AG10803 (cell line): ENCODE measurements around the gene C5.

Experiments
- DNase-seq: peaks from one replicate; pipeline ENCODE4 v3.0.0; 2010; ENCODE audit warnings: low read depth
- H3K4me3 ChIP-seq: 2 replicates; pipeline ENCODE4 v1.5.1; 2011; ENCODE audit warnings: mild to moderate bottlenecking, low read length, control low read depth
- TF ChIP-seq, protein P1 (sequence below): conservative IDR thresholded peaks from 2 replicates; pipeline ENCODE4 v1.5.1; 2011; ENCODE audit warnings: mild to moderate bottlenecking, low read length, control low read depth, inconsistent platforms

Gene C5

GRCh38 chr9:120927269-120928014, 122.6 kb downstream of the C5 start:
- no peak for DNase-seq
- TF ChIP-seq, protein P1, sequence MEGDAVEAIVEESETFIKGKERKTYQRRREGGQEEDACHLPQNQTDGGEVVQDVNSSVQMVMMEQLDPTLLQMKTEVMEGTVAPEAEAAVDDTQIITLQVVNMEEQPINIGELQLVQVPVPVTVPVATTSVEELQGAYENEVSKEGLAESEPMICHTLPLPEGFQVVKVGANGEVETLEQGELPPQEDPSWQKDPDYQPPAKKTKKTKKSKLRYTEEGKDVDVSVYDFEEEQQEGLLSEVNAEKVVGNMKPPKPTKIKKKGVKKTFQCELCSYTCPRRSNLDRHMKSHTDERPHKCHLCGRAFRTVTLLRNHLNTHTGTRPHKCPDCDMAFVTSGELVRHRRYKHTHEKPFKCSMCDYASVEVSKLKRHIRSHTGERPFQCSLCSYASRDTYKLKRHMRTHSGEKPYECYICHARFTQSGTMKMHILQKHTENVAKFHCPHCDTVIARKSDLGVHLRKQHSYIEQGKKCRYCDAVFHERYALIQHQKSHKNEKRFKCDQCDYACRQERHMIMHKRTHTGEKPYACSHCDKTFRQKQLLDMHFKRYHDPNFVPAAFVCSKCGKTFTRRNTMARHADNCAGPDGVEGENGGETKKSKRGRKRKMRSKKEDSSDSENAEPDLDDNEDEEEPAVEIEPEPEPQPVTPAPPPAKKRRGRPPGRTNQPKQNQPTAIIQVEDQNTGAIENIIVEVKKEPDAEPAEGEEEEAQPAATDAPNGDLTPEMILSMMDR: no peak
- H3K4me3 ChIP-seq: no peak overlapping the region

DNA sequence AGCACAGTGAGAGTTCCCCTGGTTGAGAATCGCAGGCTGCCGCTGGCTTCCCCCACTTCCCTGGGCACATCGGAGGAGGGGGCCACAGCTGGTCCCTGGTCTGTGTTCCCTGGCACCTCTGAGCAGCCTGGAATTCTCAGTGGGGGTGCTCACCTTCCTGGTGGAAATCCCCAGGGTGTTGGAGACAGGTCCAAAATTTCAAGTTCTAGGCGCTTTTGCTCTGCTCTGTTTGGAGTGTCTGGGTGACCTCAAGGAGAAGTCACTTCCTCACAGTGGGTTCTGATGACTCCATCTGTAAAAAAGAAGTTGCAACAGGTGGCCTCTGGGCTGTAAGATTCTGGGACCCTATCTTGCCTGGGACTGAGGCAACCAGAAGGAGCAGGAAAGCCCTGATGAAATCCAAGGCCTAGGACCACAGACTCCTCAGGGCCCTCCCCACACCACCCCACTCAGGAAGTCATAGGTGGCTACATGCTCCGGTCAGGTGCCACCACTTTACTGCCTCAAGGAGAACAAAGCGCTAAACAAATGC, 123.6 kb downstream of the C5 start, which contains the start of gene TRAF1:
Gene TRAF1, minus strand, starts transcription at position 400 of the 532 bp plus-strand sequence. CDS start 721 bp downstream, outside the sequence.
- DNase-seq: no peak
- no peak within 1 kb of the TSS for H3K4me3 ChIP-seq
- TF ChIP-seq, protein P1: no peak

DNA sequence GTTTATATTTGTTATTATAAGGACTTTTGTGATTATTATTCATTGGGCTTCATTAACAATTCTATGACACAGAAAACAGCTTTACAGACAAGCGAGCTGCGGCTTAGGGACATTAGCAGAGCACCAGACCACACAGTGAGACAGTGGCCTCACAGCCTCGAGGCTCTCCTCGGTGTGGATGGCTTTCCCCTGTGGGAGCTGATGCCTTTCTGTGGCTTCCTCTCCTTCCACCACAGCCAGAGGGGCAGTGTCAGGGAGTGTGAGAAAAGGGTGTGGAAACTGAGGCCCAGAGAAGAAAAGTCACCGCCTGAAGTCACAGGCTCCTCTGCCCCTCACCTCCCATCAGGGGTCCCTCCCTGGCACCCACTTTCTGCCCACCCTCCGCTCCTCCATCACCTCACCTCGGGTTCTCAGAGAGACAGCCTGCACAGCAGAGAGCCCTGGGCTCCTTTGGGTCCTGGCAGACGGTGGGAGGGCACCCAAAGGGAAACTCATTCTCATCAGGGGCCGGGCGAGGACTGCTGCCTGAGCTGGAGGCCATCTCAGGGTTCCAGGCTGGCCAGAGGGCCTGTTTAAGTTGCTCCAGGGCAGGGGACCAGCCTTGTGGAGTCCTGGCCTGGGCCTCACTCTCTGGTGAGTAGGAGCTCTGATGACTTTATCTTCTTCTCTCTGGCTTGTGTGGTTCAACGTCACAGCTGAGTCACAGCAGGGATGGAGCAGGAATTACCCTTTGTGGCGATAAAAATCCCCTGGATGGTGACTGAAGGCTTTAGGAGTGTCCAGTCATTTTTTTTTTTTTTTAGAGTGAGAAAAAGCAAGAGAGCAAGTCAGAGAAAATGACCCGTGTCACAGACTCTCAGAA, 124.3 kb downstream of the C5 start:
- no peak overlapping the region for H3K4me3 ChIP-seq
- TF ChIP-seq, protein P1: no peak
- peak; percentile 63 for DNase-seq

GRCh38 chr9:120924698-120925534, 125.2 kb downstream of the C5 start:
- no peak for DNase-seq
- TF ChIP-seq, protein P1: no peak
- no peak overlapping the region for H3K4me3 ChIP-seq

- no peak for DNase-seq
- TF ChIP-seq, protein P1: no peak
- no peak overlapping the region for H3K4me3 ChIP-seq
Observed at GRCh38 chr9:120923620-120924328, 126.3 kb downstream of the C5 start.

GRCh38 chr9:120922404-120923195, 127.5 kb downstream of the C5 start:
- no peak overlapping the region for H3K4me3 ChIP-seq
- DNase-seq: no peak
- TF ChIP-seq, protein P1: no peak
